C4-2B (cell line): Measurements from ENCODE around the gene AP3M1.

Experiments
- ZFX ChIP-seq: fragments of 450-650 bp; IDR thresholded peaks from 2 replicates; pipeline ENCODE4 v1.6.1; 2017
- TF ChIP-seq, protein P1 (sequence below): fragments of 450-650 bp; conservative IDR thresholded peaks from 2 replicates; pipeline ENCODE4 v1.5.1; 2017; ENCODE audit warnings: mild to moderate bottlenecking

DNA sequence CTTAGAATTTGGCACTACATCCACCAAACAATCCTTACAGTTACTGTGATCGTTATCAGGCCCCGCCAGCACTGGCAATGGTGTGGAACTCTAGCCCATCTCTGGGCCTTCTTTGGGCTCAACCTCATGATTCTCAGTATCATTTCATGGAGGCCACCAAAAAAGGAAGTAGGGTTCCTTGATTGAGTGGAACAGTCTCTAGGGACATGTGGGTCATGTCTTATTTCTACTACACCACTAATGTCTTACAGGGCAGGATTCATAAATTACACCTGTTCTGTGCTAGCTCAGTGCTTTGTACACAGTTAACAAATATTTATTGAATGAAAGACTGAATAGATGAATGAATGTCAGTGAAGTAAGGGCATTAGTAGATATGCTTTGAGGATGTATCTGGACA, 53.9 kb downstream of the AP3M1 start:
- TF ChIP-seq, protein P1, sequence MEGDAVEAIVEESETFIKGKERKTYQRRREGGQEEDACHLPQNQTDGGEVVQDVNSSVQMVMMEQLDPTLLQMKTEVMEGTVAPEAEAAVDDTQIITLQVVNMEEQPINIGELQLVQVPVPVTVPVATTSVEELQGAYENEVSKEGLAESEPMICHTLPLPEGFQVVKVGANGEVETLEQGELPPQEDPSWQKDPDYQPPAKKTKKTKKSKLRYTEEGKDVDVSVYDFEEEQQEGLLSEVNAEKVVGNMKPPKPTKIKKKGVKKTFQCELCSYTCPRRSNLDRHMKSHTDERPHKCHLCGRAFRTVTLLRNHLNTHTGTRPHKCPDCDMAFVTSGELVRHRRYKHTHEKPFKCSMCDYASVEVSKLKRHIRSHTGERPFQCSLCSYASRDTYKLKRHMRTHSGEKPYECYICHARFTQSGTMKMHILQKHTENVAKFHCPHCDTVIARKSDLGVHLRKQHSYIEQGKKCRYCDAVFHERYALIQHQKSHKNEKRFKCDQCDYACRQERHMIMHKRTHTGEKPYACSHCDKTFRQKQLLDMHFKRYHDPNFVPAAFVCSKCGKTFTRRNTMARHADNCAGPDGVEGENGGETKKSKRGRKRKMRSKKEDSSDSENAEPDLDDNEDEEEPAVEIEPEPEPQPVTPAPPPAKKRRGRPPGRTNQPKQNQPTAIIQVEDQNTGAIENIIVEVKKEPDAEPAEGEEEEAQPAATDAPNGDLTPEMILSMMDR, result no peak
- TF ChIP-seq ZFX, result no peak
